HG03280 (cell line): ENCODE data around the gene PSMB7.

Source experiments
- ATAC-seq: cut with Tn5 transposase; IDR thresholded peaks from one replicate; pipeline ENCODE4 v1.9.1; 2021; ENCODE audit warnings: mild to moderate bottlenecking, moderate library complexity; ENCODE audit not compliant: unreplicated experiment

The PSMB7 gene

DNA sequence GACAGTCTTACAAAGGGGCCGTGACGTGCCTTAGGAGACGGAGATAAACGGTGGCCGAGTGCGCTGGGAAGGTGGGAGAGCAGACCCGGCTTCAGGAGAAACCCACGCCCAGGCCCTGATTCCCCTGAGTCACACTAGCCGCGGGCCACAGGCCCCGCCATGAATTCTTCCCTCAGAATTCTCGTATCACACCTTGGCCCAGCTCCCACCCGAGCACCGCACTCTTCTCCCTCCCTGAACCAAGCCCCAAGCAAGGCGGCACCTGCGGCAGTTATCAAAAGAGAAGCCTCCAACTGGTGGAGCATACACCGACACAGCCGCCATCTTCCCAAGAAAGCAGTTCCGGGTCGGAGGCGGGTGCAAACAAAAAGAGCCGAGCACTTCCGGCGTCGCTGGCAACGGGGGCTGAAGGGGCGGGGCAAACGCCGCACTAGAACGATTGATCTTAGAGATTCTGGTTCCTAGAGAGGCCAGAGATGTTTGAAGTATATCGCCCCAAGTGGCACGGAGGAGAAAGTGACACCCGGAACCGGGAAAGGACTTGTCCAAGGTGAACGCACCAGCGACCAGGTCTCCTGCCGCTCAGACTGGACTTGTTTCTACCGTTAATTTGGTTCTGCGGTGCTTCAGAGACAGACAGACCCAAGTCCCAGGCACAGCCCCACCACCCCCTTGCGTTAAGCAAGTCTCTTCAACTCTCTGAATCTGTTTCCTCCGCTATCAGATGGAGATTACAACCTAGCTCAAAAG is at the start of gene PSMB7:
PSMB7 (minus strand) TSS at position 341 of the 750 bp plus-strand sequence; CDS start at position 324, 17 bp downstream.
- ATAC-seq: peak; percentile 89

DNA sequence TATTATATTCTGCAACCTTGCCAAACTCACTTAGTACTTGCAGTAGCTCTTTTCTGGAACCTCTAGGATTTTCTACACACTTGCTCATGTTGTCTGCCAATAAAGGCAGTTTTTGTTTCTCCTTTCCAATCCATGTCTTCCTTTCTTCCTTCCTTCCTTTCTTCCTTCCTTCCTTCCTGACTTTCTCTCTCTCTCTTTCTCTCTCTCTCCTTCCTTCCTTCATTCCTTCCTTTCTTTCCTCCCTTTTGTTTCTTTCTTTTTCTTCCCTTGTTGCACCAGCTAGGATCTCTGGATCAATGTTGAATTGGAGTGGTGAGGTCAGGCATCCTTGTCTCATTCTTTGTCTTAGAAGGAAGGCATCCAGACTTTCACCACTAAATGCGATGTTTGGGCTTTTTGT is 47.5 kb upstream of the PSMB7 start:
- ATAC-seq: no peak

DNA sequence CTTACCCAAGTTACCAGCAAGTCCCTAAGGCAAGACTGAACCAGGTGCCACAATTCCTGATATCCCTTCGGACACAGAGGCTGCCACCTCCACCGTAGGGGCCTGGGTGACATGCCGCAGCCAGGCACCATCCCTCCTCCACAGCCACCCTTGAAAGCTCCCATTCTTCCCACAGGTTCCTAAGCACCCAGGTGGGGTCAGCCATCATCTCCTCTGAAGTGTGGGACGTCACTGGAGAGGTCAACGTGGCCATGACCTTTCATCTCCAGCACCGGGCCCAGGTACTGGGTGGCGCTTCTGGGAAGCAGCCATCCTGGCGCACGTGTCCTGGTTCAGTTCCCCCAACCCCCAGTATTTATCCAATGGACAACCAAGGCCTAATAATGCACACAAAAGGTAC is 43.2 kb upstream of the PSMB7 start:
- no peak for ATAC-seq

DNA sequence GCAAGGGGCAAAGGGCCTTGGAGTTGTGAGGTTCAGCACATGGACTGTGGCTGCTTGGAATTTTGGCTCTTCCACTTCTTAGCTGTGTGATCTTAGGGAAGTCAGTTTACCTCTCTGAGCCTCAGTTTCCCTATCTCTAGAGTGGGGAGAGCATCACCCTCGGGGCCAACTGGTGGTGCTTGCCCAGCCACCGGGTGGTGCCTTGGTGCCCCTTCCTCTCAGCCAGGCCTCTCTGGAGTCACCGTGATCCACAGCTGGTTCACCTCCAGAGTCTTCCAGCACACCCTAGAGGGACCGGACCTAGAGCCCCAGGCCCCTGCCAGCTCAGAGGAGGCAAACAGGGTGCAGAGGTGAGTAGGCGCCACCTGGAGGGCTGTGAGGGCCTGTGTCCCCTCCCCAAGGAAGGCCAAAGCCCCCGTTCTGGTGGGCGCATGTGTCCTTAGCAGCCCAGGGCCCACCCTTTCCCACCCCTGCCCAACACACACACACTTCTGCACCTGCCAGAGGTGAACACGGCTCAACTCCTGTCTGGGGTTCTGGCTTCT is 42.7 kb upstream of the PSMB7 start:
- ATAC-seq: no peak

DNA sequence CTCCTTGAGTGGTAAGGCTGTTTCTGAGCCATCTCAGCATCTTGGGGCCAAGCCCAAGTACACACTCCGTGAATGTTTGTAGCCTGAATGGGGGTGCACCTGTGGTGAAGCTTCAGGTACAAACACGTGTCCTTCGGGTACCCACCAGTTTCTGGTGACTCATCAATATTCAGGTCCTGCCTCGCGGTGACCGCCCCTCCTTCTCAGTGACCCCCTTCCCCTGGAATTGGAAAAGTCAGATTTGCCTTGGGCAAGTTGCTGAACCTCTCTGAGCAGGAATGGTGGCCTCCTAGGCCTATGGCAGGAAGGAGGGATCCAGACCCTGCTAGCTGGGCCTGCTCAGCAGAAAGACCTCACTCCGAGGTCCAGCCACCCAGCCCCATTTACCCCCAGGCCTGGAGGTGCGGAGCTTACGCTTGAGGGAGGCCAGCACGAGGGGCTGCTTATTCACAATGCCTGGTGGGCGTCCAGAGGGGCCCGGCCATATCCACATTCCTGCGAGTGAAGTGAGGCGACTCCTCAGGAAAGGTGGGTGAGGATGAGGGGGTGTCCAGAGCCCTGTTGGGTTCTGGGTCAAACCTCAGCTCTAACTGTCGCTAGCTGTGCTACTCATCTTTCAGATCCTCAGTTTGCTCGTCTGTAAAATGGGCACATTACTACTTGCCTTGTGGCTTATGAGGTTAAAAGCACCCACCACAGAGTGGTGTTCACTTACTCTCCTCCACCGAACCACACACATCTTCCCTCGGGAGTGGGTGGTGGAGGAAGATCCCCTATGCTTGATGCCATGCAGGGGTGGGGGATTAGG is 42.0 kb upstream of the PSMB7 start:
- ATAC-seq: no peak

DNA sequence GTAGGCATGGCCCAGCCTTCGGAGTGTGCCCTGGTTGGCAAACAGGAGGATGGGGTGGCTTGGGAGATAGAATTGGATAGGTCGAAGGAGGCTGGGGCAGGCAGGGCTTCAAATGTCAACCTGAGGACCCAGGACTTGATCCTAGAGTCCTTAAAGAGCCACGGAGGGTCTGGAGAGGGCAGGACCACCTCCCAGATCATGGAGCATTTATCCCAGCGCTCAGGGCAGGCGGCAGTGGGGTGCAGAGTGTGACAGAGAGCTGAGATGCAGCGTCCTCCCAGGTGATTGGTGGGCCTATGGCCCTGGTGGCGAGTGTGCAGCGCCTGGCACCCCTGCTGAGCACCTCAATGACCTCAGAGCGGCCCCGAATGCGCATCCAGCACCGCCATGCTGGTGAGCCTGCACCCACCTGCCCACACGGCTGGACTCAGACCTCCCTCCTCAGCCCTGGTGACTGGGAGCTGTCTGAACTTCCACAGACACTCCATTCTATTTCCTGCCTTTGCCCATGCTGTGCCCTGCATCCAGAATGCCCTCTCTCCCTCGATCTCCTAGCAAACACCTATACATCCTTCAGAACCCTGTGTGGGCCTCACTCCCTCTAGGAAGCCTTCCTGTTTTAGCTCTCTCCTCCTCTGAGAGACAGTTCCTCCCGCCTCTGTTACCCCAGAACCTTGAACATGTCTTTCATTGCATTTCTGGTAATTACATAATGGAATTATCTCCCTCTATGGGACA is 41.3 kb upstream of the PSMB7 start:
- no peak for ATAC-seq

DNA sequence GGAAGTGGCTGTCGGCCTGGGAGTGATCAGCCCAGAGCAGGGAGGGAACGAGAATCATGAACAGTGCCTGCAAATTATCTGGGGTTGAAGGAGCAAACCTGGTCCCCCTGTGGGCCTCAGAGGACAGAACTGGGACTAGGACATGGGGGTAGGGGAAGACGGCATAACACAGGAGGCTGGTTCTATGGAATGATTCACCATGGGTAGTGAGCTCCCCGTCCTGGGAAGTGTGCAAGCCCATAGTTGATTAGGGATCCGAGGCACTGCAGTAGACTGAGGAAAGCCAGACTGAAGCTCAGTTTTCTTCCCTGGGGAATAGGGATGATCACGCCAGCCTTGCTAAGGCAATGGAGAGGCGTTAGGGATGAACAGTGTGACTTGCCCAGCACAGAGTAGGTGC is 40.6 kb upstream of the PSMB7 start:
- ATAC-seq: no peak

DNA sequence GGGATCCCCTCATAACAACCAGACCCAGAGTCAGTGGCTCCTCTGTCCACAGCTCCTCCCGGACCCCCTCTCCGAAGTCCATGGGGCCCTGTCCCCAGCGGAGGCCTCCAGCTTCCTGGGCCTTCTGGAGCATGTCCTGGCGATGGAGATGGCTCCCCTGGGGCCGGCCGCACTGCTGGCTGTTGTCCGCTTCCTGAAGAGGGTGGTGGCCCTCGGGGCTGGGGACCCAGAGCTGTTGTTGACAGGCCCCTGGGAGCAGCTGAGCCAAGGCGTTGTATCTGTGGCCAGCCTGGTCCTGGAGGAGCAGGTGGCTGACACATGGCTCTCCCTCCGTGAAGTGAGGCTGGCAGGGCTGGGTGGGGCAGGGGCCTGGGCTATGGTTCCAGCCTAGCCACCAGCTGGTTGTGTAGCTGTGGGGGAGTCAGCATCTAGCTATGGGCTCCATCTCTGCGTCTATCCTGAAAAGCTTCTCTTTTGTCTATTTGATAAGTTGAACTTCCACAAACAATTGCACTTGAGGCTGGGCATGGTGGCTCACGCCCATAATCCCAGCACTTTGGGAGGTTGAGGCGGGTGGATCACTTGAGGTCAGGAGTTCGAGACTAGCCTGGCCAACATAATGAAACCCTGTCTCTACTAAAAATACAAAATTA is 39.7 kb upstream of the PSMB7 start:
- ATAC-seq: no peak

DNA sequence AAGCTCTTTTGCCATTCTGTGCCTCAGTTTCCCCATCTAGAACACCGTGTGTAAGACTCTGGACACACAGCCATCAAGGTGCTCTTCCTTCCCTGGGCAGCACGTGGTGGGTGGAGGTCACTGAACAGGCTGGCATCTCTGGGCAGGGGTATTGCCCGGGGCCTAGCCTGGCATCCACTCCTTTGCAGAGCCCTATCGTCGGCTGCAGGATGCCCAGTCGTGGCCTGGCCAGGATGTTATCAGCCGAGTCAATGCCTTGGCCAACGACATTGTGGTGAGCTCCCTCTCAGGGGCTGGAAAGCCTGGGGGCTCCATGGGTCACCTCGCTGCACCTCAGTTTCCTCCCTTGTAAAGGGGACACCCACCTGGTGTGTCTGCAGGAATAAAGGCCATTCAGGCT is 39.1 kb upstream of the PSMB7 start:
- no peak for ATAC-seq

DNA sequence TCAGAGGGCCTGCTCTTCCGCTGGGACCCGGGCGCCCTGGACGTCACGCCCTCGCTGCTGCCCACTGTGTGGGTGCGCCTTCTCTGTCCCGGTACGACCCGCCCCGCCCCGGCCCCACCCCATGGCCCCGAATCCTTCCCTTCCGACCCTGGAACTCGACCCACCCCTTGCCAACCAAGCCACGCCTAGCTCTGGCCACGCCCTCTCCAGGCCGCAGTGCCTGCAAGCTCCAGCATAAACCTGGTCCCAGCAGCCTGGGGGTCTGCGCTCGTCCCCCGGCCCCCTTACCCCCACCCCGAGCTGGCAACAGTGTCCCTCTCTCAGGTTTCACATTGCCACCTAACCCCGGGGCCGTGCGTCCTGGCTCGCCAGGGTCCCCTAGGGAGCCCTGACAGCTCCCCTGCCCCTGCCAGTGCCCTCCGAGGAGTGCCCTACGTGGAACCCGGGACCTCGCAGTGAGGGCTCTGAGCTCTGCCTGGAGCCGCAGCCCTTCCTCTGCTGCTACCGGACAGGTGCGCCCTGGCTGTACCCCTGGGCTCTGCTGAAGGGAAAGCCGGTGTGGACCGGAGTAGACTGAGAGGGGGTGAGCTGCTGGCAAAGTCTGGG is 38.4 kb upstream of the PSMB7 start:
- no peak for ATAC-seq

DNA sequence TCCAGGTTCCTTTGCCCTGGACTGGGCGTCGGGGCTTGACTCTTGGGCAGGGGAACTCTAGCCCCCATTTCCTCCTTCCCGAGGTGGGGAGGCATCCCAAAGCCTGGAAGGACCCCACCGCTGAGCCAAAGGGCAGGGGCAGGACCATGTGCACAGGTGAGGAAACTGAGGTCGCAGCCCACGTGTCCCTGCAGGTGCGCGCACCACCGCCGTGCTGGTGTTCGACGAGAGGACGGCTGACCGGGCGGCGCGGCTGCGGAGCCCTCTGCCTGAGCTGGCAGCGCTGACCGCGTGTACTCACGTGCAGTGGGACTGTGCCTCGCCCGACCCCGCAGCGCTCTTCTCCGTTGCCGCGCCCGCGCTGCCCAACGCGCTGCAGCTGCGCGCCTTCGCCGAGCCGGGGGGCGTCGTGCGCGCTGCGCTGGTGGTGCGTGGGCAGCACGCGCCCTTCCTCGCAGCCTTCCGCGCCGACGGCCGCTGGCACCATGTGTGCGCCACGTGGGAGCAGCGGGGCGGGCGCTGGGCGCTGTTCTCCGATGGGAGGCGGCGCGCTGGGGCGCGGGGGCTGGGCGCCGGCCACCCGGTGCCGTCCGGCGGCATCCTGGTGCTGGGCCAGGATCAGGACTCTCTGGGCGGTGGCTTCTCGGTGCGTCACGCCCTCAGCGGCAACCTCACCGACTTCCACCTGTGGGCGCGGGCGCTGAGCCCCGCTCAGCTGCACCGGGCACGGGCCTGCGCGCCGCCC is 37.8 kb upstream of the PSMB7 start:
- ATAC-seq: no peak

DNA sequence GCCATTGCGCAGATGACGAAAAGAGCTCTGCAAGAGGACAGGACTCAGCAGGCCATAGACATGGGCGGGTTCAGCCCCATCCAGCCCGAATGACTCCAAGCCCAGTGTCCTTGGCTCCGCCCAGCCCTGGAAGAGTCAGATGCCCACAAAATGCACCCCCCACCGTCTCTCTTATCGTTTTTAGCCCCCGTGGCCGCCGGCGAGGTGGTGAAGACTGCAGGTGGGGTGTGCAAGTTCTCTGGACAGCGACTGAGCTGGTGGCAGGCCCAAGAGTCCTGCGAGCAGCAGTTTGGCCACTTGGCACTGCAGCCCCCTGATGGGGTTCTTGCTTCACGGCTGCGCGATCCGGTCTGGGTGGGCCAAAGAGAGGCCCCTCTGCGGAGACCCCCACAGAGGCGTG is 37.1 kb upstream of the PSMB7 start:
- no peak for ATAC-seq

DNA sequence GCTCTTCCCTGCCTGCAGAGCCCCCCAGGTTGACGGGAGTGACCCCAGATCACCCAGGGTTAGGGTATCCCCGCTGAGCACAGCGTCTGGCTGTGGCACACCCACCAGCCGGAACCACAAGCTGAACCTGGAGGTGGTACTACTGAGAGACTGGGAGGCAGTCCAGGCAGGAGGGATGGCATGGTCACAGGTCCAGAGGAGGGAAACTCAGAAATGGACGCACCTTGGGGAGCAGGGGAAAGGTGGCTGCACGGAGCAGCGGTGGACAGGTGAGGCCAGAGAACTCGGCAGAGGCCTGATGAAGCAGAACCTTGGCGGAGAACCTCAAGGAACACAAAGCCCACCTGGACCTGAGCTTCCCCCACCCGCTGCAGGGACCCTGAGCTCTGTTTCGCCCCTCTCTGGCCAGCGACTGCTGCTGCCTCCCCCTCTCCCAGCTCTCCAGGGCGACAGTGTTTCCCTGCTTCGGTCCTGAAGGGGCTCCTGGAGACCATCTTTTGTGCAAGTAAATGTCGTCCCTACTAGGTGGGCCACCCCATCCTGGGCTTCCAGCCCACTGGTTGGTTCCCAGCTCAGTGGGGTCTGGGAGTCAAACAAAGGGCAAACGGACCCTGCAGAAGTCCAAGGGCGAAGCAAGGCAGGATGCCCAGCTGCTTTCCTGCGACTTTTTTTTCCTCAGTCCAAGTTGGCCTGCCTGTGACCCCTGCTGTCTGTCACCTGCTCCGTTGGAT is 35.9 kb upstream of the PSMB7 start:
- ATAC-seq: no peak

DNA sequence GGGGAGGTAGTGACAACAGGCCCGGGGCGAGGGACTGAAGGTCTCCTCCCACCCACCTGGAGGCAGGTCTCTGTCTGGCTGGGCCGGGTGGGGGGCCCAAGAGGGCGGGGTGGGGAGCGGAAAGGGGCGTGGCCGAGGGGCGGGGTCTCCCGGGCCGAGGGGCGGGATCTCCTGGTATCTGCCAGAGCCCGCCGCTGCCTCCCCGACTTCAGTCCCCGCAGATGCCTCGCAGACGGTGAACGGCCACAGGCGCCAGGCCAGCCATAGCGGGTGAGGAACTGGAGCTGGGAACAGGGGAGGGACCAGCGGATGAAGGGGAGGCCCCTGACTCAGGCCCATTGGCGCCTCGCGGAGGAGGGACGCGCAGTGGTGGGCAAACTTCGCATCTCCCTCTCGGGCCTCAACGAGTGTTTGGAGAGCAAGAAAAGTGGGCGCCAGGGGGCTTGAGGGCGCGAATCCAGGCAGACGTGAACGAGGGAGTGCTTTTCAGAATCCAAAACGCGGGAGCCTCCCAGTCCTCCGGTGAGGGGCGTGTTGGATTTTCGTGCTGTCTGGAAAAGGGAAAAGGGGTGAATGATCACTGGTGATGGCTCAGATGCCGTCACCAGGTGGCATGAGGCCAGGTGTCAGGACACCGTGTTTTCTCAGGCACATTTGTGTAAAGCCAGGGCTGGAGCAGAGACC is 35.1 kb upstream of the PSMB7 start, which contains the start of gene ADGRD2:
ADGRD2 (plus strand) TSS at position 211 of the 684 bp plus-strand sequence. CDS start 1,216 bp downstream, outside the sequence.
- no peak for ATAC-seq

DNA sequence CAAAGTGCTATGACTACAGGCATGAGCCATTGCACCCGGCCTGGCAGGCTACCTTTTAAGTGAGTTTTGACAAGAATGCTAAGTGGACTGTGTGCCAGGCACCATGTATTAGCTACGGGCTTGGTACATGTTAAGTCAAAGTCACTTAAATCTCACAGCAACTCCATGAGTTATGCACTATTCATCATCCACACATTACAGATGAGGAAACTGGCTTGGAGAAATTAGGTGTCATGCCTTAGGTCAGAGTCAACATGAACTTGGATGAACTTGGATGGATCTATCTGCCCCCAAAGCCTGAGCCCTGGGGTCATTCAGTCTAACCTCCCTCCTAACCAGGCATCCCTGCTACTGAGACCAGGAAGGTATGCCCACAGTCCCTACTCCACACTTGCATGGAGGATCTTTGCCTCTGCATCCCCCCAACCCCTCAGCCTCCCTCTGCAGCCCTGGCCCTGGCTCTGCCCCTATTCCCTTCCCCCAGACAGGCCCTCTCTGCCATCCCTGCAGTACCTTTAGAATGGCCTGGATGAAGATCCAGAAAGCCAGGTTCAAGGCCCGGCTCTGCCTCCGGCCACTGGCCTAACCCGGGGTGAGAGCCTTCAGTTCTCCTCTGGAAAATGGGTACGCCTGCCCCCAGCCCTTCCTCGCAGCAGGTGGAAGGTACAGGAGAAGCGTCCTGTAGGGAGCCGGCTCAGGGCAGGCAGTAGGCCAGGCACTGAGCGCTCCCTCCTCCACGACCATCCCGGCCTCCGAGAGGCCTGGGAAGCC is 34.3 kb upstream of the PSMB7 start:
- no peak for ATAC-seq

DNA sequence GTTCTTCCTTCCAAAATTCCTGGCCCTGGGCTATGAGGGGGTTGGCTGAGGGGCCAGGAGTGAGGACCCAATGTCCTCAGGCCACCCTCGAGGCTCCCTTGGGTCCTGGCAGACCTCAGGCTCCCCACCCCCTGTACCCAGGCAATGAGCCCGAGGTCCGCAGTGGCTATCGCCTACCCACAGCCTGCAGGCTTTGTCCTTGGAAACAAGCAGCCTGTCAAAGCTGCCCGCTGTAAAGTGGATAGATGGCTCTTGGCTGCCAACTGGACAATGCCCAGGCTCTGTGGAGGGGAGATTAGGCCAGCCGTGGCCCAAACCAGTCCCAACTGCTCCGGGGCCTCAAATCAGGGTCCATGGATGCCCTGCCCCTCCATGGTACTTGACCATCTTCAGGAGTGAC is 32.8 kb upstream of the PSMB7 start:
- no peak for ATAC-seq

DNA sequence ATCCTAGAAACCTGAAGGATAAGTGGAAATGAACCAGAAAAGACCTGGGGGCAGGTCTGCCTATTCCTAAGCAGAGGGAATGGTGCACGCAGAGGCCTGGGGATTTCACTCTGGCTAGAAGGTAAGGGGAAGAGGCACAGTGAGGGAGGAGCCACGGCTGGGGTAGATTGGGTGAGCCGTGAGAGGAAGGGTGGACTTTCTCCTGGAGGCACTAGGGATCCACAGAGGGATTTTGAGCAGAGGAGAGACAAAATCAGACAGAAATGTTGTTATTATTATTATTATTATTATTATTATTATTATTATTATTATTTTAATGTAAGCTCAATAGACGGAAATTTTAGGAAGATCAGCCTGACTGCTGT is 32.0 kb upstream of the PSMB7 start:
- ATAC-seq: no peak

DNA sequence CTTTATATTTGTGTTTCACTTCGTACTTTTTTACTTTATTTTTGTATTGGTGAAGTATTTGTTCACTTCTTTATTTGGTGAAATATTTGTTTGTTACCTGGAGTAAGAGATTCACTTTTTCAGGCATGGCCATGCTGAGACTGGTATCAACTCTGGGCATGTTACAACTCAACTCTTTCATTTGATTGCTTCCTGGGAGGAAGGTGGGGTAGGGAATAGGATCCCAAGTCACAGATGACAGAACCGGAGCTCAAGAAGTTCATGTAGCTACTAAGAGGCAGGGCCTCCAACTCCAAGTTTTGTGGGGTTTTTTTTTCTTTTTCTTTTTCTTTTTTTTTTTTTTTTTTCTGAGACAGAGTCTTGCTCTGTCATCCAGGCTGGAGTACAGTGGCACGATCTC is 28.9 kb upstream of the PSMB7 start:
- no peak for ATAC-seq
